Suprapubic skin (tissue), 4 donors: ENCODE measurements around the gene SCYL1.

Experiments used
- CTCF ChIP-seq, 2 donors: fragments of 200-600 bp in 1 of 2; fragments of 450-650 bp in 1 of 2; sonication (generic) in 1 of 2; IDR thresholded peaks; one replicate each; pipeline ENCODE4 v1.5.1; 2016 to 2019; ENCODE audit warnings: antibody characterized with exemption in 2 of 2, mild to moderate bottlenecking in 1 of 2, moderate library complexity in 1 of 2
- POLR2A ChIP-seq, 2 donors: fragments of 450-650 bp; IDR thresholded peaks; one replicate each; pipeline ENCODE4 v1.6.1; 2017; ENCODE audit warnings: antibody characterized with exemption in 2 of 2, mild to moderate bottlenecking in 2 of 2, moderate library complexity in 2 of 2
- POLR2AphosphoS5 ChIP-seq, 3 donors: sonication (generic); formaldehyde crosslinking; IDR thresholded peaks; one replicate each; pipeline ENCODE4 v1.6.1; 2017; ENCODE audit warnings: antibody characterized with exemption in 3 of 3

- TF ChIP-seq CTCF (IDR thresholded peaks at IDR 0.05): no peak
- no peak for TF ChIP-seq POLR2A (IDR thresholded peaks at IDR 0.05)
- TF ChIP-seq POLR2AphosphoS5 (IDR thresholded peaks at IDR 0.05): no peak
Measured at GRCh38 chr11:65542738-65543390, 18.0 kb downstream of the SCYL1 start.
